HEK293T (cell line): ENCODE results near the gene TMC6.

Experiments
- FOXM1 ChIP-seq: fragments of 450-650 bp; IDR thresholded peaks from 2 replicates; pipeline ENCODE4 v1.6.1; 2017; ENCODE audit warnings: mild to moderate bottlenecking, borderline replicate concordance
- LEF1 ChIP-seq: fragments of 450-650 bp; IDR thresholded peaks from 2 replicates; pipeline ENCODE4 v1.6.1; 2017; ENCODE audit warnings: mild to moderate bottlenecking, borderline replicate concordance
- SUZ12 ChIP-seq: fragments of 450-650 bp; IDR thresholded peaks from 2 replicates; pipeline ENCODE4 v1.6.1; 2016; ENCODE audit warnings: mild to moderate bottlenecking

DNA sequence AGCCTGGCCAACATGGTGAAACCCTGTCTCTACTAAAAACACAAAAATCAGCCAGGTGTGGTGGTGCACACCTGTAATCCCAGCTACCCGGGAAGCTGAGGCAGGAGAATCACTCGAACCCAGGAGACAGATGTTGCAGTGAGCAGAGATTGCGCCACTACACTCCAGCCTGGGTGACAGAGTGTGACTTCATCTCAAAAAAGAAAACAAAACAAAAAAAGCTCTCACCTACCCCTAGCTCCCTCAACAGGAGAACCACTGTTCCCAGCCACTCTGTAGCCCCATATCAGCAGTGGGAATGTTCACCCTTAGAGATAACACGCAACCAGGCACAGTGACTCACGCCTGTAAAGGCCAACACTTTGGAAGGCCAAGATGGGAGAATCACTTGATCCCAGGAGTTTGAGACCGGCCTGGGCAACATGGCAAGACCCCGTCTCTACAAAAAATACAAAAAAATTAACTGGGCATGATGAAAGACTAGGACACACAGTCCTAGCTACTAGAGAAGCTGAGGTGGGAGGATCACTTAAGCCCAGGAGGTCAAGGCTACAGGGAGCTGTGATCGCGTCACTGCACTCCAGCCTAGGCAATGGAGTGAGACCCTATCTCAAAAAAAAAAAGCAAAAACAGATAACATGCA is 7.4 kb upstream of the TMC6 start:
- no peak for TF ChIP-seq LEF1
- TF ChIP-seq FOXM1: no peak
- TF ChIP-seq SUZ12: no peak
